ENCODE measurements around the gene MAN2A2. TPM values are rescaled to one million over a fixed set of nuclear protein-coding genes. Genes with fewer than 3 reads are reported as not detected.
A peak's percentile ranks its signal among the peaks of the same experiment; 100 is the strongest.

The MAN2A2 gene
- total RNA-seq, 2 experiments from 2014 or later, result 11.6 to 12.2 TPM

DNA sequence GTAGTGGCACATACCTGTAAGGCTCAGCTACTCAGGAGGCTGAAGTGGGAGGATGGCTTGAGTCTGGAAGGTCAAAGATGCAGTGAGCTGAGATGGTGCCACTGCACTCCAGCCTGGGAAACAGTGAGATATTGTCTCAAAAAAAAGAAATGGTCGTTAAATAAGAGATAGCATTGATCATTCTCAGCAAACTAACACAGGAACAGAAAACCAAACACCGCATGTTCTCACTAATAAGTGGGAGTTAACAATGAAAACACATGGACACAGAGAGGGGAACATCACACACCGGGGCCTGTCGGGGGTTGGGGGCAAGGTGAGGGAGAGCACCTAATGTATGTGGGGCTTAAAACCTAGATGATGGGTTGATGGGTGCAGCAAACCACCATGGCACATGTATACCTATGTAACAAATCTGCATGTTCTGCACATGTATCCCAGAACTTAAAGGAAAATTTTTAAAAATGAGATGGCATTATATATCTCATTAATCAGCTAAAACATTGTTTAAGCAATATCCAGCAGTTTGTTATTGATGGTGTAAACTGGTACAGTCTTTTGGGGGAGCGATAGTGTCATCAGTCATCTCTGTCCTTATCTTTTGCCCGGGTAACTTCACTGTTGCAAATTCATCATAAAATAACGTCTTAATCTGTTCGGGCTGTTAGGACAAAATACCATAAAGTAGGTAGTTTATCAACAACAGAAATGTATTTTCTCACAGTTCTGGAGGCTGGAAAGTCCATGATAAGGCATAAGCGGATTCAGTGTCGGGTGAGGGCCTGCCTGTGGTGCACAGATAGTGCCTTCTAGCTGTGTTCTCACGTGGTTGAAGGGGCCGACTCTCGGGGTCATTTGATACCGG is 1.7 kb upstream of the MAN2A2 start:
- Histone ChIP-seq H3K4me1 (ENCODE audit: insufficient read depth, low read length, poor library complexity, severe bottlenecking) (peaks cover 39% of the 10 kb centered on the region), H4K20me1 (ENCODE audit: insufficient read depth, low read length) (no peaks in the 10 kb centered on the region), H3K4me3 (ENCODE audit: low read depth, low read length, poor library complexity, severe bottlenecking) (peak overlapping the region; percentile 69), H3K27ac (ENCODE audit: low read depth, low read length, poor library complexity, severe bottlenecking) (no peak overlapping the region), H3K36me3 (ENCODE audit: insufficient read depth, low read length) (no peaks in the 10 kb centered on the region), H3K79me2 (ENCODE audit: insufficient read depth, low read depth, low read length) (no peaks in the 10 kb centered on the region), H3K9me3 (ENCODE audit: low read length) (no peaks in the 10 kb centered on the region), H3K4me2 (ENCODE audit: low read length) (peak overlapping the region; percentile 86), H3K9me2 (ENCODE audit: insufficient read depth, low read length) (no peaks in the 10 kb centered on the region), H2AFZ (ENCODE audit: low read length) (no peak overlapping the region)
- CTCF ChIA-PET (ENCODE audit: unreplicated experiment), result interaction anchor here (3.8 kb wide), 1 partner anchor 31 kb away, joined by 16 read pairs; the partner anchor contains the start of gene HDDC3
- TF ChIP-seq, protein P1, sequence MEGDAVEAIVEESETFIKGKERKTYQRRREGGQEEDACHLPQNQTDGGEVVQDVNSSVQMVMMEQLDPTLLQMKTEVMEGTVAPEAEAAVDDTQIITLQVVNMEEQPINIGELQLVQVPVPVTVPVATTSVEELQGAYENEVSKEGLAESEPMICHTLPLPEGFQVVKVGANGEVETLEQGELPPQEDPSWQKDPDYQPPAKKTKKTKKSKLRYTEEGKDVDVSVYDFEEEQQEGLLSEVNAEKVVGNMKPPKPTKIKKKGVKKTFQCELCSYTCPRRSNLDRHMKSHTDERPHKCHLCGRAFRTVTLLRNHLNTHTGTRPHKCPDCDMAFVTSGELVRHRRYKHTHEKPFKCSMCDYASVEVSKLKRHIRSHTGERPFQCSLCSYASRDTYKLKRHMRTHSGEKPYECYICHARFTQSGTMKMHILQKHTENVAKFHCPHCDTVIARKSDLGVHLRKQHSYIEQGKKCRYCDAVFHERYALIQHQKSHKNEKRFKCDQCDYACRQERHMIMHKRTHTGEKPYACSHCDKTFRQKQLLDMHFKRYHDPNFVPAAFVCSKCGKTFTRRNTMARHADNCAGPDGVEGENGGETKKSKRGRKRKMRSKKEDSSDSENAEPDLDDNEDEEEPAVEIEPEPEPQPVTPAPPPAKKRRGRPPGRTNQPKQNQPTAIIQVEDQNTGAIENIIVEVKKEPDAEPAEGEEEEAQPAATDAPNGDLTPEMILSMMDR (conservative IDR thresholded peaks at IDR 0.05; ENCODE audit: low read length), result no peak
- TF ChIP-seq EZH2phosphoT487 (IDR thresholded peaks at IDR 0.05; ENCODE audit: borderline replicate concordance, low read depth, low read length), result no peak
- POLR2A ChIA-PET, result interaction anchor here (0.6 to 4.5 kb wide), 4 partner anchors 15 to 141 kb away, joined by 3 to 24 read pairs (median 6); no protein-coding TSS in a partner anchor
- BruUV-seq (replicated peaks), result no TSS peak
- intact Hi-C loops (cut with micrococcal nuclease; ENCODE audit: unreplicated experiment), result loop anchor here (1.0 kb wide), 1 partner anchor 30 kb away; no protein-coding TSS in a partner anchor
- DNase-seq (ENCODE audit: low spot score), result no peak

DNA sequence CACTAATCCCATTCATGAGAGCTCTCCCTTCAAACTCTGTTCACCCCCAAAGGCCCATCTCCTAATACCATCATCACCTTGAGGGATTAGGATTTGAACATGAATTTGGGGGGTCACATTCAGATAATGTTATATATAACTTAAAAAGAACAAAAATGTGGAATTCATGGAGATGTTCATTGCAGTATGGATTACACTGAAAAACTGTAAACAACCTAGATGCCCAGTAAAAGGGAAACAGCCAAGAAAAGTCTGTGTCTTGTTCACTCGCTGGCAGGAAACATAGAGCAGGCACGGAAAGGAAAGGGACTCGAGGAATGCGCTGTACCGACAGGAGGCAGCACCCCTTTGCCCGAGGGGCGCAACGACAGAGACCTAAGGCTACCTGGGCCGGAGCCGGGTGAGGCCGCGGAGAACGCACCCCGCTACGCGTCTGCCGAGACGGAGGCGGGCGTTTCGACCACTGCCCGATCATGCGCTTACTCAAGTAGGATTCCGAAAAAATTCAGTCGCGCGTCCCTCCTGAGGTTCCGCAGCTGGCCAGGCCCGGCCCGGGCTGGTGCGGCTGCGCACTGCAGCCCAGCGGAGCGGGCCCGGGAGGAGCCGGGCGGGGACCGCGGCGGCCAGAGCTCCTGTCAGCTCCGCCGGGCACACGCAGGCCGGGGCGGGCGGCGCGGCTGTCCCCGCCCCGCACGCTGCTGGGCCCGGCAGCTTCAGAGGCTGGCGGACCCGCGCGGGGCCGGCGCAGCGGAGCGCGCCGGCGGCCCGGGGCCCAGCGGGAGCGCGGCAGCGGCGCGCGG is 862 bp upstream of the MAN2A2 start:
- Histone ChIP-seq H3K4me1 (ENCODE audit: insufficient read depth, low read length, poor library complexity, severe bottlenecking) (peaks cover 30% of the 10 kb centered on the region), H3K4me3 (ENCODE audit: low read depth, low read length, poor library complexity, severe bottlenecking) (peak overlapping the region; percentile 69), H4K20me1 (ENCODE audit: insufficient read depth, low read length) (no peaks in the 10 kb centered on the region), H3K27ac (ENCODE audit: low read depth, low read length, poor library complexity, severe bottlenecking) (no peak overlapping the region), H3K79me2 (ENCODE audit: insufficient read depth, low read depth, low read length) (no peaks in the 10 kb centered on the region), H3K9me2 (ENCODE audit: insufficient read depth, low read length) (no peaks in the 10 kb centered on the region), H2AFZ (ENCODE audit: low read length) (no peak overlapping the region; the same call in 1 of the 2 replicates), H3K4me2 (ENCODE audit: low read length) (peak overlapping the region; percentile 86), H3K36me3 (ENCODE audit: insufficient read depth, low read length) (no peaks in the 10 kb centered on the region), H3K9me3 (ENCODE audit: low read length) (no peaks in the 10 kb centered on the region)
- ChIA-PET CTCF (ENCODE audit: unreplicated experiment) (interaction anchor here (1.3 to 3.8 kb wide), 2 partner anchors 30 to 33 kb away, joined by 5 to 16 read pairs; partner anchors contain the start of genes HDDC3 and UNC45A), POLR2A (interaction anchor here (0.6 to 4.5 kb wide), 4 partner anchors 12 to 1935 kb away, joined by 3 to 24 read pairs (median 3); no protein-coding TSS in a partner anchor)
- BruUV-seq (replicated peaks), result no TSS peak
- peak; percentile 75 for DNase-seq (ENCODE audit: low spot score)
- TF ChIP-seq, protein P1 (conservative IDR thresholded peaks at IDR 0.05; ENCODE audit: low read length), result peak; percentile 72
- peak; percentile 79; the same call in 1 of the 2 replicates for TF ChIP-seq EZH2phosphoT487 (IDR thresholded peaks at IDR 0.05; ENCODE audit: borderline replicate concordance, low read depth, low read length)
- intact Hi-C loops (cut with micrococcal nuclease; ENCODE audit: unreplicated experiment), result loop anchor here (1.0 kb wide), 1 partner anchor 29 kb away; no protein-coding TSS in a partner anchor

All from OCI-LY7 (cell line).